Activated gamma-delta T cell treated with anti-CD3 and anti-CD28 coated beads, Interleukin-2, amount 50 U/mL, for 16 hours (primary cell): ENCODE results near the gene QRICH1.
A peak's percentile ranks its signal among the peaks of the same experiment; 100 is the strongest.

Experiments
- DNase-seq: peaks from one replicate; pipeline ENCODE4 v3.0.0-alpha.2; 2020; ENCODE audit warnings: low read depth

QRICH1 gene

GRCh38 chr3:49093853-49094767 lies at the start of gene QRICH1:
TSS of gene QRICH1 (minus strand) at chr3:49094071. CDS start at chr3:49077017, 17,054 bp downstream.
- DNase-seq = peak; percentile 91

GRCh38 chr3:49140080-49140479 lies 46.2 kb upstream of the QRICH1 start:
- no peak for DNase-seq

- no peak for DNase-seq
Measured at GRCh38 chr3:49135499-49135898, 41.6 kb upstream of the QRICH1 start.

GRCh38 chr3:49134471-49135265 lies 40.8 kb upstream of the QRICH1 start:
- DNase-seq = no peak

GRCh38 chr3:49133226-49133951 lies 39.5 kb upstream of the QRICH1 start:
- DNase-seq = no peak

- DNase-seq = no peak
Measured at GRCh38 chr3:49132437-49133225, 38.8 kb upstream of the QRICH1 start, which contains the start of gene LAMB2. TSS of gene LAMB2 (minus strand) at chr3:49133050. CDS start at chr3:49132867, 183 bp downstream.

- no peak for DNase-seq
Measured at GRCh38 chr3:49132073-49132436, 38.2 kb upstream of the QRICH1 start.

- no peak for DNase-seq
Measured at GRCh38 chr3:49131576-49131975, 37.7 kb upstream of the QRICH1 start.

- no peak for DNase-seq
Measured at GRCh38 chr3:49131040-49131439, 37.2 kb upstream of the QRICH1 start.

- DNase-seq = no peak
Measured at GRCh38 chr3:49124991-49125670, 31.3 kb upstream of the QRICH1 start.

- no peak for DNase-seq
Measured at GRCh38 chr3:49124203-49124602, 30.3 kb upstream of the QRICH1 start.

- no peak for DNase-seq
Measured at GRCh38 chr3:49123687-49124086, 29.8 kb upstream of the QRICH1 start.

GRCh38 chr3:49122886-49123545 lies 29.1 kb upstream of the QRICH1 start:
- DNase-seq = no peak

GRCh38 chr3:49122451-49122850 lies 28.6 kb upstream of the QRICH1 start:
- no peak for DNase-seq

GRCh38 chr3:49122022-49122421 lies 28.2 kb upstream of the QRICH1 start:
- DNase-seq = no peak

- no peak for DNase-seq
Measured at GRCh38 chr3:49121132-49121736, 27.4 kb upstream of the QRICH1 start.

- peak; percentile 91 for DNase-seq
Measured at GRCh38 chr3:49120438-49121131, 26.7 kb upstream of the QRICH1 start, which contains the start of gene USP19. TSS of gene USP19 (minus strand) at chr3:49120823. CDS start at chr3:49119145, 1,678 bp downstream.

GRCh38 chr3:49120096-49120437 lies 26.2 kb upstream of the QRICH1 start:
- DNase-seq = no peak

- no peak for DNase-seq
Measured at GRCh38 chr3:49119439-49119838, 25.6 kb upstream of the QRICH1 start.
